ENCODE results near the gene AKT3.
"Not testable (repeated sequence)": the region's sequence is repeated elsewhere in the genome, so short reads cannot be mapped to it uniquely, and the experiment has no call there.

Gene AKT3

GRCh38 chr1:243818978-243819377 lies 31.1 kb downstream of the AKT3 start:
- H3K36me3 Mint-ChIP-seq: peaks cover 52% of the 10 kb centered on the region
- peaks cover 19% of the 10 kb centered on the region for H3K4me1 Mint-ChIP-seq (ENCODE audit: low read depth)
- H3K4me3 Mint-ChIP-seq: no peak overlapping the region
- no peak overlapping the region for H3K27ac Mint-ChIP-seq
- no peaks in the 10 kb centered on the region for H3K27me3 Mint-ChIP-seq
- peaks cover 36% of the 10 kb centered on the region for H3K9me3 Mint-ChIP-seq (ENCODE audit: low read depth)

GRCh38 chr1:243814718-243815117 lies 35.3 kb downstream of the AKT3 start:
- H3K36me3 Mint-ChIP-seq: peaks cover 29% of the 10 kb centered on the region
- peaks cover 13% of the 10 kb centered on the region for H3K4me1 Mint-ChIP-seq (ENCODE audit: low read depth)
- no peak overlapping the region for H3K4me3 Mint-ChIP-seq
- H3K27me3 Mint-ChIP-seq: no peaks in the 10 kb centered on the region
- peaks cover 10% of the 10 kb centered on the region for H3K9me3 Mint-ChIP-seq (ENCODE audit: low read depth)
- H3K27ac Mint-ChIP-seq: no peak overlapping the region

DNA sequence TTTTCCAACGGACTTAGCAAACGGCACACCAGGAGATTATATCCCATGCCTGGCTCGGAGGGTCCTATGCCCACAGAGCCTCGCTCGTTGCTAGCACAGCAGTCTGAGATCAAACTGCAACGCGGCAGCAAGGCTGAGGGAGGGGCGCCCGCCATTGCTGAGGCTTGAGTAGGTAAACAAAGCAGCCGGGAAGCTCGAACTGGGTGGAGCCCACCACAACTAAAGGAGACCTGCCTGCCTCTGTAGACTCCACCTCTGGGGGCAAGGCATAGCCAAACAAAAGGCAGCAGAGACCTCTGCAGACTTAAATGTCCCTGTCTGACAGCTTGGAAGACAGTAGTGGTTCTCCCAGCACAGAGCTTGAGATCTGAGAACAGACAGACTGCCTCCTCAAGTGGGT lies 42.7 kb downstream of the AKT3 start:
- Mint-ChIP-seq H3K4me1 (ENCODE audit: low read depth) (peaks cover 66% of the 10 kb centered on the region), H3K36me3 (peaks cover 18% of the 10 kb centered on the region), H3K4me3 (peak overlapping the region; percentile 30)
- H3K27ac Mint-ChIP-seq; H3K9me3 Mint-ChIP-seq (ENCODE audit: low read depth); H3K27me3 Mint-ChIP-seq: not testable (repeated sequence)

DNA sequence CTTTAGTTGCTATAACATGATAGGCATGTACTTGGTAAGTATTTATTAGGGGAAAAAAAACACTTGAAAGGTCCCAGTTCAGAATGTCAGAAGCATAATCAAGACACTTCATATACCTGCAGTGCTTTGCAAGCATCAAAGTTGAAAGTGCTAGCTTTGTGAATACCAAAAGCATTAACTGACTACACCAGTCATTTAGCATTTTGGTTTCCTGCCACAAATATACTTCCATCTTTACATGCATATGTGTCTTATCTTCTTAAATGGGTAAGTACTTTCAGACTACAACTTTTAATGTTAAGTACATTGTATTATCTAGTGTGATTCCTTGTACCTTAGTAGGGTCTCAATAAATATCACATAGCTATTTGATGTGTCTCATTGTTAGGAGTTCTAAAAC lies 43.7 kb downstream of the AKT3 start:
- Mint-ChIP-seq H3K9me3 (ENCODE audit: low read depth) (no peaks in the 10 kb centered on the region), H3K4me1 (ENCODE audit: low read depth) (peaks cover 67% of the 10 kb centered on the region), H3K4me3 (no peak overlapping the region), H3K27me3 (no peaks in the 10 kb centered on the region), H3K36me3 (peaks cover 16% of the 10 kb centered on the region), H3K27ac (no peak overlapping the region)

DNA sequence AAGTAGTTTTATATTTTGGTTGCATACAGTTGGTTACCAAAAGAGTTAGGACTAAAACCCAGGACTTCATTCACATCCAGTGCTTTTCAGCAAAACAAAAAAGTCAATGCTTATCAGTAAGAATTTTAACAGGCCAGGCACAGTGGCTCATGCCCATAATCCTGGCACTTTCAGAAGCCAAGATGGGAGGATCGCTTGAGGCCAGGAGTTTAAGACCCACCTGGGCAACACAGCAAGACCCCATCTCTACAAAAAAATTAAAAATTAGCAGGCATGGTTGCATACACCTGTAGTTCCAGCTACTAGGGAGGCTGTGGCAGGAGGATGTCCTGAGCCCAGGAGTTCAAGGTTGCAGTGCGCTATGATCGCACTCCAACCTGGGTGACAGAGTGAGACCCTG lies 47.3 kb downstream of the AKT3 start:
- no peak overlapping the region for H3K27ac Mint-ChIP-seq
- H3K4me1 Mint-ChIP-seq (ENCODE audit: low read depth): peaks cover 58% of the 10 kb centered on the region
- H3K4me3 Mint-ChIP-seq: no peak overlapping the region
- H3K27me3 Mint-ChIP-seq: no peaks in the 10 kb centered on the region
- H3K36me3 Mint-ChIP-seq: peaks cover 14% of the 10 kb centered on the region
- no peaks in the 10 kb centered on the region for H3K9me3 Mint-ChIP-seq (ENCODE audit: low read depth)

DNA sequence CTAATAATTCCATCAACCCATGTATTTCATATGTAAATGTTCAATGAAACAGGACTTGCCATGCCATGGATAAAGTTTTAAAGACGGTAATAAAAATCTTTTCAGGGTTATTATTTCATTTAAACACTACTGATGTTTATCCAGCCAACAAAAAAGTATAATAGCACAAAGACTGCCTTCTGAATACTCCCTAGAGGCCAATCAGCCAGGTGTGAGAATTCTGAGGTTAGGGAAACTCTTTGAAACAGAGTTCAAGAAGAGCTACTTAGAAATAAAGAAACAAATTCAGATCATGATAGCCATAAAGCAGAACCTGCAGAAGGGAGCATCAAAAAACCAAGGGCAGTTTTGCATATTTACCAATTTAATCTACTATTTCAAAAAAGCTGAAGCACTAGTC lies 48.7 kb downstream of the AKT3 start:
- Mint-ChIP-seq H3K9me3 (ENCODE audit: low read depth) (no peaks in the 10 kb centered on the region), H3K4me1 (ENCODE audit: low read depth) (peaks cover 54% of the 10 kb centered on the region), H3K4me3 (no peak overlapping the region), H3K27ac (no peak overlapping the region), H3K36me3 (peaks cover 18% of the 10 kb centered on the region), H3K27me3 (no peaks in the 10 kb centered on the region)

DNA sequence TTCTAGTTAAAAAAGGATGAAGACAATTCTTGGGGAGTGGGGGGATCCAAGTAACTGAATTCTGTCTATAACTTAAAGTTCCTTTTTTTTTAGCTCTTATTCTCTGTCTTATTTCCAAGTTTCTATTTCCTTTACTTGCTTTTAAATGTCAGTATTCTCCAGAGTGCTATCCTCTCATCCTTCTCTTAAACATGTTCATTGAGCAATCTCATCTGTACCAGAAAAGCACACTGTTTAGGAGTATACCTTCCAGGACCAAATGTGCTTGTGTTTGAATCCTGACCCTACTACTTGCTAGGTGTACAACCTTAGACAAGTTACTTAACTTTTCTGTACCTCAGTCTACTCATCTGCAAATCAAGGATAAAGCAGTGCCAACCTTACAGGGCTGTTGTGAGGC lies 50.1 kb downstream of the AKT3 start:
- Mint-ChIP-seq H3K9me3 (ENCODE audit: low read depth) (no peaks in the 10 kb centered on the region), H3K4me3 (no peak overlapping the region), H3K36me3 (peaks cover 13% of the 10 kb centered on the region), H3K27ac (no peak overlapping the region), H3K27me3 (no peaks in the 10 kb centered on the region), H3K4me1 (ENCODE audit: low read depth) (peaks cover 44% of the 10 kb centered on the region)

DNA sequence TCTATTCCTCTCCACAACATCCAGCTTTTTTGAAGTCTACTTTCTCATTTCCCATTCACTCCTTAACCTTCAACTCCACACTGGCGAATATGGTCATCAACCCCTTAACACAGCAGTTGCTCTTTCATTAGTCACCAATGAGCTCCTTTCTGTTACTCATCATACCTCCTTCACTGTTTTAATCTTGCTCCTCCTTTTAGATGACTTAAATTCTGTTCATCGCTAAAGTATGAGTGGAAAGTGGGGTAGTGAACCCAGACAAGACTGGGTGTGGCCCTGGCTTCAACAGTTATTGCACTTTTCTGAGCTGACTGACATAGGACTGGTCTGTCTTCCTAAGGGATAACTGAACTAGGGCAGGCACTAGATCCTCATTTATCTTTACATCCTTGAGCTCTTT lies 51.3 kb downstream of the AKT3 start:
- H3K27ac Mint-ChIP-seq: no peak overlapping the region

GRCh38 chr1:243796016-243796415 lies 54.0 kb downstream of the AKT3 start:
- Mint-ChIP-seq H3K36me3 (peaks cover 11% of the 10 kb centered on the region), H3K4me3 (no peak overlapping the region), H3K27me3 (no peaks in the 10 kb centered on the region), H3K4me1 (ENCODE audit: low read depth) (peaks cover 53% of the 10 kb centered on the region), H3K9me3 (ENCODE audit: low read depth) (no peaks in the 10 kb centered on the region), H3K27ac (no peak overlapping the region)

More for the DNA sequence above, 51.3 kb downstream of the AKT3 start:
- peaks cover 42% of the 10 kb centered on the region for H3K4me1 Mint-ChIP-seq (ENCODE audit: low read depth)
- no peaks in the 10 kb centered on the region for H3K9me3 Mint-ChIP-seq (ENCODE audit: low read depth)
- peaks cover 11% of the 10 kb centered on the region for H3K36me3 Mint-ChIP-seq
- no peak overlapping the region for H3K4me3 Mint-ChIP-seq
- no peaks in the 10 kb centered on the region for H3K27me3 Mint-ChIP-seq

DNA sequence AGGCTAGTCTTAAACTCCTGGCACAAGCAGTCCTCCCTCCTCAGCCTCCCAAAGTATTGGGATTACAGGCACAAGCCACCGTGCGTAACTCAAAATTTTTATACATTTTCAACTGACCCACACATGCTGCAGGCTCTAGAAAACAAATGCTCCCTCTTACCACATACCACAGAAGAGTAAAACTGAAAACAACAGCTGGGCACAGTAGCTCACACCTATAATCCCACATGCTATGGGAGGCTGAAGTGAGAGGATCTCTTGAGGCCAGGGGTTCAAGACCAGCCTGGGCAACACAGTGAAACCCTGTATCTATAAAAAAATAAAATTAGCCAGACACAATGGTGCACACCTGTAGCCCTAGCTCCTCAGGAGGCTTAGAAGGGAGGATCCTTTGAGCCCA lies 56.7 kb downstream of the AKT3 start:
- H3K27me3 Mint-ChIP-seq: no peaks in the 10 kb centered on the region
- peaks cover 14% of the 10 kb centered on the region for H3K36me3 Mint-ChIP-seq
- no peak overlapping the region for H3K4me3 Mint-ChIP-seq
- H3K4me1 Mint-ChIP-seq (ENCODE audit: low read depth): peaks cover 54% of the 10 kb centered on the region
- no peaks in the 10 kb centered on the region for H3K9me3 Mint-ChIP-seq (ENCODE audit: low read depth)
- H3K27ac Mint-ChIP-seq: no peak overlapping the region

DNA sequence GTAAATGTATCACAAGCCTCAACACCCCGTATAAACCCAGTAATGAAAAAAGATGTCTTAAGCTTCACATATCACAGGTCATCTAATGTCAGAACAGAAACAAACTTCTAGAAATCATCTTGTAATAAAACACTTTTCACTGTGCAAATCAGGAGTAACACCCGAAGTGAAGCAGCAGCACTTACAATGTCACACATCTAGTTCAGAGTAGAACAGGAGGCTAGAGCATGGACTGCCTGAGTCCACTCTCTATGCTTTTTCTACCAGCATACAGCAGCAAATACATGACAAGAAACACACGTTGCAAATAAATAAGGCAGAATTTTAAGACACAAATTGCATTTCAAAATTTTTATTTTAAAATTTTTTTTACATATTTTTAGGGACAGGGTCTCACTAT lies 57.2 kb downstream of the AKT3 start:
- H3K4me3 Mint-ChIP-seq: no peak overlapping the region
- peaks cover 14% of the 10 kb centered on the region for H3K36me3 Mint-ChIP-seq
- no peak overlapping the region for H3K27ac Mint-ChIP-seq
- H3K4me1 Mint-ChIP-seq (ENCODE audit: low read depth): peaks cover 55% of the 10 kb centered on the region
- no peaks in the 10 kb centered on the region for H3K27me3 Mint-ChIP-seq
- no peaks in the 10 kb centered on the region for H3K9me3 Mint-ChIP-seq (ENCODE audit: low read depth)

DNA sequence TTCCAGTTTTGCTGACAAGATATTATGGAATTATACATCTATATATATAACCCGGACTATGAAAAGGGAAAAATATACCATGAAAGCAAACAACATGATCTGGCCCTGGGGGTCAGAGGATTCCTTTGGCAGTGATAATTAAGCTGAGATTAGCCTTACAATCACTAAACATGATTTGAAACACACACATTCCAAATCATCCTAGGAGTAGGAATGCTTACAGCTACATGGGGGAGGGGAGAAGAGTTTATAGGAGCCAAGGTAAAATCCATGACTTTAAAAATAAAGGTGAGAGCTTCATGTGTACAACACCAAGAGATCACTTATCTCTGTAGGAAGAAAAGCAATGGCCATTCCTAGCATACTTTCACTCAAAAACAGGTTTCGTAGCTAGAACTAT lies 57.6 kb downstream of the AKT3 start:
- H3K27me3 Mint-ChIP-seq: no peaks in the 10 kb centered on the region
- no peaks in the 10 kb centered on the region for H3K9me3 Mint-ChIP-seq (ENCODE audit: low read depth)
- H3K4me1 Mint-ChIP-seq (ENCODE audit: low read depth): peaks cover 57% of the 10 kb centered on the region
- no peak overlapping the region for H3K4me3 Mint-ChIP-seq
- peaks cover 14% of the 10 kb centered on the region for H3K36me3 Mint-ChIP-seq
- no peak overlapping the region for H3K27ac Mint-ChIP-seq

GRCh38 chr1:243791586-243792267 lies 58.3 kb downstream of the AKT3 start:
- H3K4me3 Mint-ChIP-seq: no peak overlapping the region
- H3K27me3 Mint-ChIP-seq: no peaks in the 10 kb centered on the region
- H3K36me3 Mint-ChIP-seq: peaks cover 13% of the 10 kb centered on the region
- no peak overlapping the region for H3K27ac Mint-ChIP-seq
- peaks cover 55% of the 10 kb centered on the region for H3K4me1 Mint-ChIP-seq (ENCODE audit: low read depth)
- H3K9me3 Mint-ChIP-seq (ENCODE audit: low read depth): no peaks in the 10 kb centered on the region

GRCh38 chr1:243790404-243790803 lies 59.6 kb downstream of the AKT3 start:
- H3K36me3 Mint-ChIP-seq: peaks cover 14% of the 10 kb centered on the region
- H3K27ac Mint-ChIP-seq: peak overlapping the region; percentile 50
- no peaks in the 10 kb centered on the region for H3K27me3 Mint-ChIP-seq
- H3K4me1 Mint-ChIP-seq (ENCODE audit: low read depth): peaks cover 52% of the 10 kb centered on the region
- no peak overlapping the region for H3K4me3 Mint-ChIP-seq
- no peaks in the 10 kb centered on the region for H3K9me3 Mint-ChIP-seq (ENCODE audit: low read depth)

DNA sequence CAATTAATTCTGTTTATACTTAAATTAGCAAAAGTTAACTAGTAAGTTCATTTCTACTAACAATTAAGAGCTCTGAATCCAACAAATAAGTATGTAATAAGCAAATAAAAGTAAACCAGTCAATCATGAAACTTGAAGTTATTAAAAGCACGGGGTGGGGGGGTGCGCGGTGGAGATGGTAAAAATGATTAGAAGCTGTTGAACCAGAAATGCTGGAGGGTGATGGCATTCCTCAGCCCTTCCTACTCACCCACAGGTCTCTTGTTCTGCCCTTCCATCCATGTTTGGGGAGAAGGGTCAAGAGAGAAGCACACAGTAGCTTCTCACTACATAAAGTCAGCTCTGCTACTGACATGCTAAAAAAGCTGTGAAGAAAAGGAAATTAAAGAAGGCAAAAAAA lies 63.5 kb downstream of the AKT3 start:
- peaks cover 14% of the 10 kb centered on the region for H3K36me3 Mint-ChIP-seq
- H3K9me3 Mint-ChIP-seq (ENCODE audit: low read depth): no peaks in the 10 kb centered on the region
- H3K4me1 Mint-ChIP-seq (ENCODE audit: low read depth): peaks cover 38% of the 10 kb centered on the region
- H3K4me3 Mint-ChIP-seq: no peak overlapping the region
- H3K27me3 Mint-ChIP-seq: no peaks in the 10 kb centered on the region
- no peak overlapping the region for H3K27ac Mint-ChIP-seq

DNA sequence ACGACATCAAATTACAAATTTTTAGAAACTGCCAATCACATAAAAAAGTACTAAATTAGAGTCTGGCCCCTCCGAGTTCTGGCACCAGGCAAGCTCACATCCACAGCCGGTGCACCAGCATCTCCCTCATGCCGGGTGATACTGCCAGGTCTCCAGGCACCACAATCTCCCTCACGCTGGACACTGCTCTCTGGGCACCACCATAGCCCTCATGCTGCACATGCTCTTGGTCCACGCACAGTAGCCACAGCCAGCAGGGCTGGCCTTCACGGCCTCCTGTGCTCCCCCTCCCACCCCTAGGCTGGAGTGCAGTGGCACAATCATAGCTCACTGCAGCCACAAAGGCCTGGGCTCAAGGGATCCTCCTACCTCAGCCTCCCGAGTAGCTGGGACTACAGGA lies 65.5 kb downstream of the AKT3 start:
- Mint-ChIP-seq H3K27me3 (no peaks in the 10 kb centered on the region), H3K9me3 (ENCODE audit: low read depth) (no peaks in the 10 kb centered on the region), H3K4me3 (no peak overlapping the region), H3K36me3 (peaks cover 13% of the 10 kb centered on the region), H3K27ac (no peak overlapping the region), H3K4me1 (ENCODE audit: low read depth) (peaks cover 23% of the 10 kb centered on the region)
